ENCODE measurements around the gene FCSK. TPM values are rescaled to one million over a fixed set of nuclear protein-coding genes. Genes with fewer than 3 reads are reported as not detected.
A peak's percentile ranks its signal among the peaks of the same experiment; 100 is the strongest.

FCSK gene
- total and polyA plus RNA-seq, 2 of the 13 experiments (the other 11 are each of a cell fraction or from before 2014, with no cell fraction given): 9.1 to 19.2 TPM

DNA sequence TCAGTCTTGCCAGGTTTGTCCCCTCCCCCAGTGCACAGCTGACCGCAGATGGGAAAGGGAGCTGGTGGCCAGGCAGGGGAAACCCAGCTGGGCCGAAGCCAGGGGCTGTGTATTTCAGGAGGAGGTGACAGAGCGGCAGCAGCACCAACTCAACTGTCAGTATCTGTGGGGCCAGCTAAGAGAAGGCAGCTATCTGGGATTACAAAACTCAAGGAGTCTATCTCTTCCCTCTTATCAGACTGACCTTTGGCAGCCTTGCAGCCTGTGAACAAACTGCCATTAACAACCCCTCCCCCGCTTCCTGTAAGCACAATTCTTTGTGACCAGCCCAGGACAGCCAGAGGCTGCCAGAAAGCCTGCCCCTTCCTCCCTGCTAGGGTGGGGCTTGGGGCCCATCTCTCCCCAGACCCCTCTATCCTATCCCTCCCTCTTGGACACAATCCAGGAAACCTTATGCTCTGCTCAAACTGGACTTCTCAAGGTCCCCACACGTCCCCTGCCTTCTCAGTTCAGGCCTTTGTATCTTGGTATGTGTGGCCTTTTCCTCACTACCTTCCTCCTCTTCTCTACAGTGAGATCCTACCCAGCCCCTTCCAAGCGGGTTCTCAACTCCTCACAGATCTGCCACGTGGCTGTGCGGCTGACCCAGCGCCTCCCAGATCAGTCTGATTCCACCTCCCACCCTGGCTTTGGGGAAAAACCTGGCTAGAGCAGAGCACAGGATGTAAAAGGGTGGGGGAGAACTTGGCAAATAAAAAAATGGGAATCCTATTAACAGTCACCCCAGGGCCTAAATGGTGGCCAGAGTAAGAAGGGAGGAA, 26.0 kb upstream of the FCSK start (continued):
- TF ChIP-seq ZNF34 (CRISPR knock-in tag; IDR thresholded peaks at IDR 0.05; ENCODE audit: borderline replicate concordance) (peak; percentile 96), ZNF782 (CRISPR knock-in tag; IDR thresholded peaks at IDR 0.05; ENCODE audit: borderline replicate concordance) (peak; percentile 94; the same call in 1 of the 2 replicates), JDP2 (CRISPR knock-in tag; IDR thresholded peaks at IDR 0.05; ENCODE audit: borderline replicate concordance) (no peak), STAG1 (CRISPR knock-in tag; IDR thresholded peaks at IDR 0.05) (peak; percentile 17; the same call in 1 of the 2 replicates), ZNF460 (CRISPR knock-in tag; IDR thresholded peaks at IDR 0.05; ENCODE audit: borderline replicate concordance) (peak; percentile 70; the same call in 1 of the 2 replicates), RFXAP (CRISPR knock-in tag; IDR thresholded peaks at IDR 0.05; ENCODE audit: borderline replicate concordance) (peak; percentile 38; the same call in 1 of the 2 replicates), ZFP36 (IDR thresholded peaks at IDR 0.05; ENCODE audit: borderline replicate concordance, low read depth, low read length, partially characterized antibody) (no peak), CENPX (CRISPR knock-in tag; IDR thresholded peaks at IDR 0.05) (no peak), GATAD2A (CRISPR knock-in tag; IDR thresholded peaks at IDR 0.05) (peak; percentile 98)
- TF ChIP-seq, protein P1, sequence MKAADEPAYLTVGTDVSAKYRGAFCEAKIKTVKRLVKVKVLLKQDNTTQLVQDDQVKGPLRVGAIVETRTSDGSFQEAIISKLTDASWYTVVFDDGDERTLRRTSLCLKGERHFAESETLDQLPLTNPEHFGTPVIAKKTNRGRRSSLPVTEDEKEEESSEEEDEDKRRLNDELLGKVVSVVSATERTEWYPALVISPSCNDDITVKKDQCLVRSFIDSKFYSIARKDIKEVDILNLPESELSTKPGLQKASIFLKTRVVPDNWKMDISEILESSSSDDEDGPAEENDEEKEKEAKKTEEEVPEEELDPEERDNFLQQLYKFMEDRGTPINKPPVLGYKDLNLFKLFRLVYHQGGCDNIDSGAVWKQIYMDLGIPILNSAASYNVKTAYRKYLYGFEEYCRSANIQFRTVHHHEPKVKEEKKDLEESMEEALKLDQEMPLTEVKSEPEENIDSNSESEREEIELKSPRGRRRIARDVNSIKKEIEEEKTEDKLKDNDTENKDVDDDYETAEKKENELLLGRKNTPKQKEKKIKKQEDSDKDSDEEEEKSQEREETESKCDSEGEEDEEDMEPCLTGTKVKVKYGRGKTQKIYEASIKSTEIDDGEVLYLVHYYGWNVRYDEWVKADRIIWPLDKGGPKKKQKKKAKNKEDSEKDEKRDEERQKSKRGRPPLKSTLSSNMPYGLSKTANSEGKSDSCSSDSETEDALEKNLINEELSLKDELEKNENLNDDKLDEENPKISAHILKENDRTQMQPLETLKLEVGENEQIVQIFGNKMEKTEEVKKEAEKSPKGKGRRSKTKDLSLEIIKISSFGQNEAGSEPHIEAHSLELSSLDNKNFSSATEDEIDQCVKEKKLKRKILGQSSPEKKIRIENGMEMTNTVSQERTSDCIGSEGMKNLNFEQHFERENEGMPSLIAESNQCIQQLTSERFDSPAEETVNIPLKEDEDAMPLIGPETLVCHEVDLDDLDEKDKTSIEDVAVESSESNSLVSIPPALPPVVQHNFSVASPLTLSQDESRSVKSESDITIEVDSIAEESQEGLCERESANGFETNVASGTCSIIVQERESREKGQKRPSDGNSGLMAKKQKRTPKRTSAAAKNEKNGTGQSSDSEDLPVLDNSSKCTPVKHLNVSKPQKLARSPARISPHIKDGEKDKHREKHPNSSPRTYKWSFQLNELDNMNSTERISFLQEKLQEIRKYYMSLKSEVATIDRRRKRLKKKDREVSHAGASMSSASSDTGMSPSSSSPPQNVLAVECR (CRISPR knock-in tag; IDR thresholded peaks at IDR 0.05; ENCODE audit: borderline replicate concordance): peak; percentile 85
- TF ChIP-seq, protein P2, sequence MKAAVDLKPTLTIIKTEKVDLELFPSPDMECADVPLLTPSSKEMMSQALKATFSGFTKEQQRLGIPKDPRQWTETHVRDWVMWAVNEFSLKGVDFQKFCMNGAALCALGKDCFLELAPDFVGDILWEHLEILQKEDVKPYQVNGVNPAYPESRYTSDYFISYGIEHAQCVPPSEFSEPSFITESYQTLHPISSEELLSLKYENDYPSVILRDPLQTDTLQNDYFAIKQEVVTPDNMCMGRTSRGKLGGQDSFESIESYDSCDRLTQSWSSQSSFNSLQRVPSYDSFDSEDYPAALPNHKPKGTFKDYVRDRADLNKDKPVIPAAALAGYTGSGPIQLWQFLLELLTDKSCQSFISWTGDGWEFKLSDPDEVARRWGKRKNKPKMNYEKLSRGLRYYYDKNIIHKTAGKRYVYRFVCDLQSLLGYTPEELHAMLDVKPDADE (CRISPR knock-in tag; IDR thresholded peaks at IDR 0.05): peak; percentile 80; the same call in 1 of the 2 replicates
- TF ChIP-seq, protein P3, sequence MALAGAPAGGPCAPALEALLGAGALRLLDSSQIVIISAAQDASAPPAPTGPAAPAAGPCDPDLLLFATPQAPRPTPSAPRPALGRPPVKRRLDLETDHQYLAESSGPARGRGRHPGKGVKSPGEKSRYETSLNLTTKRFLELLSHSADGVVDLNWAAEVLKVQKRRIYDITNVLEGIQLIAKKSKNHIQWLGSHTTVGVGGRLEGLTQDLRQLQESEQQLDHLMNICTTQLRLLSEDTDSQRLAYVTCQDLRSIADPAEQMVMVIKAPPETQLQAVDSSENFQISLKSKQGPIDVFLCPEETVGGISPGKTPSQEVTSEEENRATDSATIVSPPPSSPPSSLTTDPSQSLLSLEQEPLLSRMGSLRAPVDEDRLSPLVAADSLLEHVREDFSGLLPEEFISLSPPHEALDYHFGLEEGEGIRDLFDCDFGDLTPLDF (CRISPR knock-in tag; IDR thresholded peaks at IDR 0.05): no peak; the same call in none of the 2 replicates
- TF ChIP-seq, protein P4, sequence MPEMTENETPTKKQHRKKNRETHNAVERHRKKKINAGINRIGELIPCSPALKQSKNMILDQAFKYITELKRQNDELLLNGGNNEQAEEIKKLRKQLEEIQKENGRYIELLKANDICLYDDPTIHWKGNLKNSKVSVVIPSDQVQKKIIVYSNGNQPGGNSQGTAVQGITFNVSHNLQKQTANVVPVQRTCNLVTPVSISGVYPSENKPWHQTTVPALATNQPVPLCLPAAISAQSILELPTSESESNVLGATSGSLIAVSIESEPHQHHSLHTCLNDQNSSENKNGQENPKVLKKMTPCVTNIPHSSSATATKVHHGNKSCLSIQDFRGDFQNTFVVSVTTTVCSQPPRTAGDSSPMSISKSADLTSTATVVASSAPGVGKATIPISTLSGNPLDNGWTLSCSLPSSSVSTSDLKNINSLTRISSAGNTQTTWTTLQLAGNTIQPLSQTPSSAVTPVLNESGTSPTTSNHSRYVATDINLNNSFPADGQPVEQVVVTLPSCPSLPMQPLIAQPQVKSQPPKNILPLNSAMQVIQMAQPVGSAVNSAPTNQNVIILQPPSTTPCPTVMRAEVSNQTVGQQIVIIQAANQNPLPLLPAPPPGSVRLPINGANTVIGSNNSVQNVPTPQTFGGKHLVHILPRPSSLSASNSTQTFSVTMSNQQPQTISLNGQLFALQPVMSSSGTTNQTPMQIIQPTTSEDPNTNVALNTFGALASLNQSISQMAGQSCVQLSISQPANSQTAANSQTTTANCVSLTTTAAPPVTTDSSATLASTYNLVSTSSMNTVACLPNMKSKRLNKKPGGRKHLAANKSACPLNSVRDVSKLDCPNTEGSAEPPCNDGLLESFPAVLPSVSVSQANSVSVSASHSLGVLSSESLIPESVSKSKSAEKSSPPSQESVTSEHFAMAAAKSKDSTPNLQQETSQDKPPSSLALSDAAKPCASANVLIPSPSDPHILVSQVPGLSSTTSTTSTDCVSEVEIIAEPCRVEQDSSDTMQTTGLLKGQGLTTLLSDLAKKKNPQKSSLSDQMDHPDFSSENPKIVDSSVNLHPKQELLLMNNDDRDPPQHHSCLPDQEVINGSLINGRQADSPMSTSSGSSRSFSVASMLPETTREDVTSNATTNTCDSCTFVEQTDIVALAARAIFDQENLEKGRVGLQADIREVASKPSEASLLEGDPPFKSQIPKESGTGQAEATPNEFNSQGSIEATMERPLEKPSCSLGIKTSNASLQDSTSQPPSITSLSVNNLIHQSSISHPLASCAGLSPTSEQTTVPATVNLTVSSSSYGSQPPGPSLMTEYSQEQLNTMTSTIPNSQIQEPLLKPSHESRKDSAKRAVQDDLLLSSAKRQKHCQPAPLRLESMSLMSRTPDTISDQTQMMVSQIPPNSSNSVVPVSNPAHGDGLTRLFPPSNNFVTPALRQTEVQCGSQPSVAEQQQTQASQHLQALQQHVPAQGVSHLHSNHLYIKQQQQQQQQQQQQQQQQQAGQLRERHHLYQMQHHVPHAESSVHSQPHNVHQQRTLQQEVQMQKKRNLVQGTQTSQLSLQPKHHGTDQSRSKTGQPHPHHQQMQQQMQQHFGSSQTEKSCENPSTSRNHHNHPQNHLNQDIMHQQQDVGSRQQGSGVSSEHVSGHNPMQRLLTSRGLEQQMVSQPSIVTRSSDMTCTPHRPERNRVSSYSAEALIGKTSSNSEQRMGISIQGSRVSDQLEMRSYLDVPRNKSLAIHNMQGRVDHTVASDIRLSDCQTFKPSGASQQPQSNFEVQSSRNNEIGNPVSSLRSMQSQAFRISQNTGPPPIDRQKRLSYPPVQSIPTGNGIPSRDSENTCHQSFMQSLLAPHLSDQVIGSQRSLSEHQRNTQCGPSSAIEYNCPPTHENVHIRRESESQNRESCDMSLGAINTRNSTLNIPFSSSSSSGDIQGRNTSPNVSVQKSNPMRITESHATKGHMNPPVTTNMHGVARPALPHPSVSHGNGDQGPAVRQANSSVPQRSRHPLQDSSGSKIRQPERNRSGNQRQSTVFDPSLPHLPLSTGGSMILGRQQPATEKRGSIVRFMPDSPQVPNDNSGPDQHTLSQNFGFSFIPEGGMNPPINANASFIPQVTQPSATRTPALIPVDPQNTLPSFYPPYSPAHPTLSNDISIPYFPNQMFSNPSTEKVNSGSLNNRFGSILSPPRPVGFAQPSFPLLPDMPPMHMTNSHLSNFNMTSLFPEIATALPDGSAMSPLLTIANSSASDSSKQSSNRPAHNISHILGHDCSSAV (CRISPR knock-in tag; IDR thresholded peaks at IDR 0.05; ENCODE audit: borderline replicate concordance): no peak

All from HepG2 (cell line).